ENCODE results near the gene CCDC120.

- TF ChIP-seq CTCF (conservative IDR thresholded peaks at IDR 0.05; ENCODE audit: low read length) (no peak), EZH2phosphoT487 (IDR thresholded peaks at IDR 0.05; ENCODE audit: borderline replicate concordance, low read depth, low read length) (no peak)
Measured at GRCh38 chrX:49039598-49040375, 19.0 kb upstream of the CCDC120 start.
